HEK293 (cell line): Measurements from ENCODE around the gene ETV3.

Source experiments
- CTCF ChIA-PET: fragments of 350-600 bp; formaldehyde crosslinking; extraction: SDS; loops from one replicate; lab custom pipeline; 2021; ENCODE audit warnings: antibody characterized with exemption; lab: Yijun Ruan, JAX
- POLR2A ChIA-PET: fragments of 300-600 bp; formaldehyde crosslinking; extraction: SDS; loops from one replicate; lab custom pipeline; 2020; ENCODE audit warnings: antibody characterized with exemption, inconsistent platforms; lab: Yijun Ruan, JAX
- H3K27ac ChIP-seq: fragments of 200-500 bp; sonication (Bioruptor generic); 2 replicates; pipeline ENCODE4 v1.5.1; 2014; ENCODE audit warnings: low read depth, low read length, control low read depth, inconsistent platforms; ENCODE audit errors: extremely low read depth
- H3K36me3 ChIP-seq, 2 experiments: fragments of 200-500 bp in 1 of 2; sonication (Bioruptor generic) in 1 of 2; 1 replicate in 1 of 2; 2 replicates in 1 of 2; pipeline ENCODE4 v1.5.1; 2014 to 2017; ENCODE audit warnings: inconsistent platforms in 2 of 2, low read length in 2 of 2; ENCODE audit not compliant: control insufficient read depth in 2 of 2, insufficient read depth in 1 of 2
- H3K4me1 ChIP-seq: fragments of 200-500 bp; sonication (Bioruptor generic); 2 replicates; pipeline ENCODE4 v1.5.1; 2014; ENCODE audit warnings: mild to moderate bottlenecking, low read length, inconsistent platforms; ENCODE audit not compliant: control insufficient read depth, insufficient read depth
- H3K4me3 ChIP-seq: 2 replicates; pipeline ENCODE4 v1.5.1; 2011; ENCODE audit warnings: low read depth, mild to moderate bottlenecking, control low read depth, low read length, moderate library complexity
- H3K9me3 ChIP-seq: fragments of 200-500 bp; sonication (Bioruptor generic); 2 replicates; pipeline ENCODE4 v1.5.1; 2014; ENCODE audit warnings: low read depth, low read length, inconsistent platforms; ENCODE audit not compliant: control insufficient read depth, insufficient read depth
- CTCF ChIP-seq: fragments of 450-650 bp; formaldehyde crosslinking; IDR thresholded peaks from 2 replicates; pipeline ENCODE4 v1.5.1; 2016; ENCODE audit warnings: missing biosample characterization, missing genetic modification characterization
- EGR2 ChIP-seq: fragments of 450-650 bp; formaldehyde crosslinking; IDR thresholded peaks from 2 replicates; pipeline ENCODE4 v1.5.1; 2016; ENCODE audit warnings: low read depth, missing biosample characterization, missing genetic modification characterization
- GFI1B ChIP-seq: fragments of 450-650 bp; formaldehyde crosslinking; IDR thresholded peaks from 2 replicates; pipeline ENCODE4 v1.5.1; 2016; ENCODE audit warnings: missing biosample characterization, missing genetic modification characterization
- GLIS1 ChIP-seq: fragments of 450-650 bp; formaldehyde crosslinking; IDR thresholded peaks from 2 replicates; pipeline ENCODE4 v1.5.1; 2016; ENCODE audit warnings: missing biosample characterization, missing genetic modification characterization
- GLIS2 ChIP-seq: fragments of 450-650 bp; formaldehyde crosslinking; IDR thresholded peaks from 2 replicates; pipeline ENCODE4 v1.5.1; 2016; ENCODE audit warnings: missing biosample characterization, missing genetic modification characterization
- KLF1 ChIP-seq: fragments of 450-650 bp; formaldehyde crosslinking; IDR thresholded peaks from 2 replicates; pipeline ENCODE4 v1.5.1; 2016; ENCODE audit warnings: missing biosample characterization, missing genetic modification characterization
- MEIS1 ChIP-seq: sonication (generic); formaldehyde crosslinking; IDR thresholded peaks from 2 replicates; pipeline ENCODE4 v1.8.1; 2022; ENCODE audit warnings: missing genetic modification reagents, mild to moderate bottlenecking, borderline replicate concordance
- RBAK ChIP-seq: fragments of 450-650 bp; formaldehyde crosslinking; IDR thresholded peaks from 2 replicates; pipeline ENCODE4 v1.5.1; 2016; ENCODE audit warnings: missing biosample characterization, missing genetic modification characterization
- ZBTB21 ChIP-seq: fragments of 450-650 bp; formaldehyde crosslinking; IDR thresholded peaks from 2 replicates; pipeline ENCODE4 v1.5.1; 2017; ENCODE audit warnings: missing biosample characterization, missing genetic modification characterization
- ZEB2 ChIP-seq: fragments of 450-650 bp; formaldehyde crosslinking; IDR thresholded peaks from 2 replicates; pipeline ENCODE4 v1.5.1; 2016; ENCODE audit warnings: missing biosample characterization, missing genetic modification characterization
- ZFP69B ChIP-seq: fragments of 450-650 bp; formaldehyde crosslinking; IDR thresholded peaks from 2 replicates; pipeline ENCODE4 v1.5.1; 2016; ENCODE audit warnings: missing biosample characterization, missing genetic modification characterization
- ZNF10 ChIP-seq: fragments of 450-650 bp; formaldehyde crosslinking; IDR thresholded peaks from 2 replicates; pipeline ENCODE4 v1.5.1; 2017; ENCODE audit warnings: missing biosample characterization, missing genetic modification characterization
- ZNF202 ChIP-seq: fragments of 450-650 bp; formaldehyde crosslinking; IDR thresholded peaks from 2 replicates; pipeline ENCODE4 v1.5.1; 2016; ENCODE audit warnings: missing biosample characterization, missing genetic modification characterization, borderline replicate concordance
- ZNF274 ChIP-seq, 2 experiments: fragments of 200-500 bp in 1 of 2; fragments of 450-650 bp in 1 of 2; sonication (Bioruptor generic) in 1 of 2; formaldehyde crosslinking in 1 of 2; IDR thresholded peaks; 2 replicates each; pipeline versions ENCODE4 v1.5.1 to v1.6.1; 2014 to 2016; ENCODE audit warnings: borderline replicate concordance in 1 of 2, inconsistent platforms in 1 of 2, low read length in 1 of 2, missing biosample characterization in 1 of 2, missing genetic modification characterization in 1 of 2
- ZNF37A ChIP-seq: fragments of 450-650 bp; IDR thresholded peaks from 2 replicates; pipeline ENCODE4 v1.5.1; 2018; ENCODE audit warnings: missing biosample characterization, missing genetic modification characterization
- ZNF394 ChIP-seq: fragments of 450-650 bp; formaldehyde crosslinking; IDR thresholded peaks from 2 replicates; pipeline ENCODE4 v1.5.1; 2016; ENCODE audit warnings: missing biosample characterization, missing genetic modification characterization, mild to moderate bottlenecking, moderate library complexity, borderline replicate concordance
- ZNF426 ChIP-seq: fragments of 450-650 bp; formaldehyde crosslinking; IDR thresholded peaks from 2 replicates; pipeline ENCODE4 v1.5.1; 2017; ENCODE audit warnings: missing biosample characterization, missing genetic modification characterization, mild to moderate bottlenecking, inconsistent platforms, moderate library complexity
- ZNF473 ChIP-seq: fragments of 450-650 bp; formaldehyde crosslinking; IDR thresholded peaks from 2 replicates; pipeline ENCODE4 v1.5.1; 2017; ENCODE audit warnings: missing biosample characterization, missing genetic modification characterization
- ZNF530 ChIP-seq: fragments of 450-650 bp; formaldehyde crosslinking; IDR thresholded peaks from 2 replicates; pipeline ENCODE4 v1.5.1; 2016; ENCODE audit warnings: low read depth, missing biosample characterization, missing genetic modification characterization
- ZNF585B ChIP-seq: fragments of 450-650 bp; formaldehyde crosslinking; IDR thresholded peaks from 2 replicates; pipeline ENCODE4 v1.5.1; 2016; ENCODE audit warnings: missing biosample characterization, missing genetic modification characterization
- ZNF600 ChIP-seq: fragments of 450-650 bp; formaldehyde crosslinking; IDR thresholded peaks from 2 replicates; pipeline ENCODE4 v1.5.1; 2016; ENCODE audit warnings: missing biosample characterization, missing genetic modification characterization
- ZNF677 ChIP-seq: fragments of 450-650 bp; IDR thresholded peaks from 2 replicates; pipeline ENCODE4 v1.5.0; 2018; ENCODE audit warnings: missing biosample characterization, mild to moderate bottlenecking, missing genetic modification characterization, moderate library complexity
- ZNF785 ChIP-seq: fragments of 450-650 bp; formaldehyde crosslinking; IDR thresholded peaks from 2 replicates; pipeline ENCODE4 v1.5.1; 2016; ENCODE audit warnings: missing biosample characterization, missing genetic modification characterization
- ZSCAN16 ChIP-seq: fragments of 450-650 bp; formaldehyde crosslinking; IDR thresholded peaks from 2 replicates; pipeline ENCODE4 v1.5.1; 2016; ENCODE audit warnings: missing biosample characterization, missing genetic modification characterization
- ZSCAN30 ChIP-seq: fragments of 450-650 bp; IDR thresholded peaks from 2 replicates; pipeline ENCODE4 v1.5.1; 2018; ENCODE audit warnings: missing biosample characterization, mild to moderate bottlenecking, missing genetic modification characterization, moderate library complexity
- ZXDB ChIP-seq: fragments of 450-650 bp; formaldehyde crosslinking; IDR thresholded peaks from 2 replicates; pipeline ENCODE4 v1.5.1; 2016; ENCODE audit warnings: missing biosample characterization, missing genetic modification characterization
- TF ChIP-seq, protein P1 (sequence below): fragments of 450-650 bp; formaldehyde crosslinking; IDR thresholded peaks from 2 replicates; pipeline ENCODE4 v1.5.1; 2016; ENCODE audit warnings: missing biosample characterization, missing genetic modification characterization
- TF ChIP-seq, protein P2 (sequence below): fragments of 450-650 bp; formaldehyde crosslinking; IDR thresholded peaks from 2 replicates; pipeline ENCODE4 v1.5.1; 2016; ENCODE audit warnings: missing biosample characterization, missing genetic modification characterization
- TF ChIP-seq, protein P3 (sequence below): fragments of 450-650 bp; formaldehyde crosslinking; IDR thresholded peaks from 2 replicates; pipeline ENCODE4 v1.5.1; 2016; ENCODE audit warnings: missing biosample characterization, missing genetic modification characterization

Gene ETV3

GRCh38 chr1:157077394-157077793 lies 60.8 kb downstream of the ETV3 start:
- CTCF ChIA-PET = interaction anchor here (1.2 to 1.4 kb wide), 3 partner anchors 12 to 187 kb away, joined by 3 to 7 read pairs (median 5); no protein-coding TSS in a partner anchor
- Histone ChIP-seq H3K27ac (no peak overlapping the region), H3K4me3 (no peak overlapping the region), H3K9me3 (no peaks in the 10 kb centered on the region), H3K36me3 (no peaks in the 10 kb centered on the region)
- no peak for TF ChIP-seq ZNF274 (IDR thresholded peaks at IDR 0.05; ENCODE audit: low read length)
- TF ChIP-seq ZNF274 (tag by site-specific recombination; IDR thresholded peaks at IDR 0.05; ENCODE audit: borderline replicate concordance) = no peak
- peak; percentile 69; the same call in 1 of the 2 replicates for TF ChIP-seq ZNF530 (tag by site-specific recombination)
- TF ChIP-seq, all 188 proteins: peak for 1
- POLR2A ChIA-PET = no interaction called here
- H3K4me1 ChIP-seq = no peaks in the 10 kb centered on the region

DNA sequence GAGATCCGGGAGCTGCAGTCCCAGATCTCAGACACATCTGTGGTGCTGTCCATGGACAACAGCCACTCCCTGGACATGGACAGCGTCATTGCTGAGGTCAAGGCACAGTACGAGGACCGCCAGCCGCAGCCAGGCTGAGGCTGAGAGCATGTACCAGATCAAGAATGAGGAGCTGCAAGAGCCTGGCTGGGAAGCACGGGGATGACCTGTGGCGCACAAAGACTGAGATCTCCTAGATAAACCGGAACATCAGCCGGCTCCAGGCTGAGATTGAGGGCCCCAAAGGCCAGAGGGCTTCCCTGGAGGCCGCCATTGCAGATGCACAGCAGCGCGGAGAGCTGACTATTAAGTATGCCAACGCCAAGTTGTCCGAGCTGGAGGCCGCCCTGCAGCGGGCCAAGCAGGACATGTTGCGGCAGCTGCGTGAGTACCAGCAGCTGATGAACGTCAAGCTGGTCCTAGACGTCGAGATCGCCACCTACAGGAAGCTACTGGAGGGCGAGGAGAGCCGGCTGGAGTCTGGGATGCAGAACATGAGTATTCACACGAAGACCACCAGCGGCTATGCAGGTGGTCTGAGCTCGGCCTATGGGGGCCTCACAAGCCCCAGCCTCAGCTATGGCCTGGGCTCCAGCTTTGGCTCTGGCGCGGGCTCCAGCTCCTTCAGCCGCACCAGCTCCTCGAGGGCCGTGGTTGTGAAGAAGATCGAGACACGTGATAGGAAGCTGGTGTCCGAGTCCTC lies 64.1 kb downstream of the ETV3 start:
- H3K4me3 ChIP-seq = no peak overlapping the region
- POLR2A ChIA-PET = no interaction called here
- no peak for TF ChIP-seq MEIS1
- peak; percentile 57; the same call in 1 of the 2 replicates for TF ChIP-seq CTCF
- TF ChIP-seq EGR2 (tag by site-specific recombination) = no peak
- TF ChIP-seq KLF1 (tag by site-specific recombination) = no peak
- no peak for TF ChIP-seq ZFP69B (tag by site-specific recombination)
- no peak for TF ChIP-seq ZNF394
- no peak for TF ChIP-seq ZNF677 (tag by site-specific recombination)
- TF ChIP-seq ZNF10 (tag by site-specific recombination) = peak; percentile 97
- TF ChIP-seq ZNF473 (tag by site-specific recombination) = no peak
- TF ChIP-seq GFI1B = no peak
- TF ChIP-seq, protein P1, sequence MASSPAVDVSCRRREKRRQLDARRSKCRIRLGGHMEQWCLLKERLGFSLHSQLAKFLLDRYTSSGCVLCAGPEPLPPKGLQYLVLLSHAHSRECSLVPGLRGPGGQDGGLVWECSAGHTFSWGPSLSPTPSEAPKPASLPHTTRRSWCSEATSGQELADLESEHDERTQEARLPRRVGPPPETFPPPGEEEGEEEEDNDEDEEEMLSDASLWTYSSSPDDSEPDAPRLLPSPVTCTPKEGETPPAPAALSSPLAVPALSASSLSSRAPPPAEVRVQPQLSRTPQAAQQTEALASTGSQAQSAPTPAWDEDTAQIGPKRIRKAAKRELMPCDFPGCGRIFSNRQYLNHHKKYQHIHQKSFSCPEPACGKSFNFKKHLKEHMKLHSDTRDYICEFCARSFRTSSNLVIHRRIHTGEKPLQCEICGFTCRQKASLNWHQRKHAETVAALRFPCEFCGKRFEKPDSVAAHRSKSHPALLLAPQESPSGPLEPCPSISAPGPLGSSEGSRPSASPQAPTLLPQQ (tag by site-specific recombination) = no peak
- peak; percentile 67 for TF ChIP-seq GLIS2 (tag by site-specific recombination)
- no peak for TF ChIP-seq ZBTB21 (tag by site-specific recombination)
- TF ChIP-seq, protein P2, sequence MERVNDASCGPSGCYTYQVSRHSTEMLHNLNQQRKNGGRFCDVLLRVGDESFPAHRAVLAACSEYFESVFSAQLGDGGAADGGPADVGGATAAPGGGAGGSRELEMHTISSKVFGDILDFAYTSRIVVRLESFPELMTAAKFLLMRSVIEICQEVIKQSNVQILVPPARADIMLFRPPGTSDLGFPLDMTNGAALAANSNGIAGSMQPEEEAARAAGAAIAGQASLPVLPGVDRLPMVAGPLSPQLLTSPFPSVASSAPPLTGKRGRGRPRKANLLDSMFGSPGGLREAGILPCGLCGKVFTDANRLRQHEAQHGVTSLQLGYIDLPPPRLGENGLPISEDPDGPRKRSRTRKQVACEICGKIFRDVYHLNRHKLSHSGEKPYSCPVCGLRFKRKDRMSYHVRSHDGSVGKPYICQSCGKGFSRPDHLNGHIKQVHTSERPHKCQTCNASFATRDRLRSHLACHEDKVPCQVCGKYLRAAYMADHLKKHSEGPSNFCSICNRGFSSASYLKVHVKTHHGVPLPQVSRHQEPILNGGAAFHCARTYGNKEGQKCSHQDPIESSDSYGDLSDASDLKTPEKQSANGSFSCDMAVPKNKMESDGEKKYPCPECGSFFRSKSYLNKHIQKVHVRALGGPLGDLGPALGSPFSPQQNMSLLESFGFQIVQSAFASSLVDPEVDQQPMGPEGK (tag by site-specific recombination) = no peak
- no peak for TF ChIP-seq ZEB2 (tag by site-specific recombination)
- no peak for TF ChIP-seq ZNF37A (tag by site-specific recombination)
- no peak for TF ChIP-seq ZSCAN16
- TF ChIP-seq RBAK = no peak
- no peak for TF ChIP-seq ZNF785
- TF ChIP-seq ZXDB (tag by site-specific recombination) = 0 out of 2 replicates have a peak, but pooled peaks have one; percentile 22
- no peak for TF ChIP-seq ZNF585B (tag by site-specific recombination)
- TF ChIP-seq ZNF202 (tag by site-specific recombination) = no peak
- no peak for TF ChIP-seq ZNF426
- TF ChIP-seq ZSCAN30 = no peak
- TF ChIP-seq ZNF600 (tag by site-specific recombination) = peak; percentile 81
- TF ChIP-seq, protein P3, sequence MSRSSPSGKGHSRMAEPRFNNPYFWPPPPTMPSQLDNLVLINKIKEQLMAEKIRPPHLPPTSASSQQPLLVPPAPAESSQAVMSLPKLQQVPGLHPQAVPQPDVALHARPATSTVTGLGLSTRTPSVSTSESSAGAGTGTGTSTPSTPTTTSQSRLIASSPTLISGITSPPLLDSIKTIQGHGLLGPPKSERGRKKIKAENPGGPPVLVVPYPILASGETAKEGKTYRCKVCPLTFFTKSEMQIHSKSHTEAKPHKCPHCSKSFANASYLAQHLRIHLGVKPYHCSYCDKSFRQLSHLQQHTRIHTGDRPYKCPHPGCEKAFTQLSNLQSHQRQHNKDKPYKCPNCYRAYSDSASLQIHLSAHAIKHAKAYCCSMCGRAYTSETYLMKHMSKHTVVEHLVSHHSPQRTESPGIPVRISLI (tag by site-specific recombination) = no peak
- TF ChIP-seq GLIS1 (tag by site-specific recombination) = no peak; the same call in 1 of the 2 replicates

More for the DNA sequence above, 64.1 kb downstream of the ETV3 start:
- no peaks in the 10 kb centered on the region for H3K36me3 ChIP-seq
- no peaks in the 10 kb centered on the region for H3K4me1 ChIP-seq
- no peak overlapping the region for H3K27ac ChIP-seq
- H3K9me3 ChIP-seq = no peaks in the 10 kb centered on the region
- CTCF ChIA-PET = interaction anchor here (0.6 to 4.8 kb wide), 42 partner anchors 9 to 348 kb away, joined by 3 to 25 read pairs (median 4); no protein-coding TSS in a partner anchor
